SK-N-SH (cell line): ENCODE measurements around the gene NUDT22. TPM values are rescaled to one million over a fixed set of nuclear protein-coding genes. Genes with fewer than 3 reads are reported as not detected.
A peak's percentile ranks its signal among the peaks of the same experiment; 100 is the strongest.

Experiments
- CTCF ChIA-PET: fragments of 300-600, 350-600 bp; formaldehyde crosslinking; extraction: SDS; loops from one replicate; lab custom pipeline; 2021; lab: Yijun Ruan, JAX
- POLR2A ChIA-PET: fragments of 350-600 bp; sonication (Branson Sonifier 250); formaldehyde crosslinking; extraction: SDS; loops from one replicate; lab custom pipeline; 2020; ENCODE audit warnings: antibody characterized with exemption, inconsistent platforms; lab: Yijun Ruan, JAX
- DNase-seq: peaks from one replicate; pipeline ENCODE4 v3.0.0; 2012
- H2AFZ ChIP-seq: fragments of 200-600 bp; sonication (generic); 2 replicates; pipeline ENCODE4 v1.8.1; 2016; ENCODE audit warnings: antibody characterized with exemption, mild to moderate bottlenecking, low read depth
- H3F3A ChIP-seq: fragments of 200-600 bp; sonication (generic); replicated peaks from 2 replicates; pipeline ENCODE3; 2016; ENCODE audit warnings: antibody characterized with exemption, mild to moderate bottlenecking; ENCODE audit not compliant: insufficient read depth
- H3K27ac ChIP-seq, 2 experiments: fragments of 200-500 bp in 1 of 2; fragments of 200-600 bp in 1 of 2; sonication (Bioruptor generic) in 1 of 2; sonication (generic), shearing (Covaris generic) in 1 of 2; 2 replicates each; pipeline versions ENCODE4 v1.5.1 to v1.6.1; 2014 to 2016; ENCODE audit warnings: low read depth in 2 of 2, inconsistent platforms in 1 of 2, low read length in 1 of 2, mild to moderate bottlenecking in 1 of 2, mixed read lengths in 1 of 2
- H3K27me3 ChIP-seq: fragments of 200-600 bp; sonication (generic), shearing (Covaris generic); 2 replicates; pipeline ENCODE4 v1.6.1; 2016; ENCODE audit warnings: mixed run types; ENCODE audit not compliant: insufficient read depth
- H3K36me3 ChIP-seq, 2 experiments: fragments of 200-500 bp in 1 of 2; fragments of 200-600 bp in 1 of 2; sonication (Bioruptor generic) in 1 of 2; sonication (generic) in 1 of 2; replicated peaks in 1 of 2; 2 replicates each; pipeline versions ENCODE3 to v1.5.1; 2014 to 2016; ENCODE audit warnings: low read length in 1 of 2, mild to moderate bottlenecking in 1 of 2; ENCODE audit not compliant: insufficient read depth in 2 of 2, control insufficient read depth in 1 of 2
- H3K4me1 ChIP-seq, 2 experiments: fragments of 200-500 bp in 1 of 2; fragments of 200-600 bp in 1 of 2; sonication (Bioruptor generic) in 1 of 2; sonication (generic), shearing (Covaris generic) in 1 of 2; 2 replicates each; pipeline versions ENCODE4 v1.5.1 to v1.6.1; 2014 to 2016; ENCODE audit warnings: low read depth in 1 of 2, low read length in 1 of 2, mixed run types in 1 of 2; ENCODE audit not compliant: insufficient read depth in 2 of 2, control insufficient read depth in 1 of 2
- H3K4me2 ChIP-seq: fragments of 200-600 bp; sonication (generic), shearing (Covaris generic); 2 replicates; pipeline ENCODE4 v1.6.1; 2017; ENCODE audit warnings: mixed run types
- H3K4me3 ChIP-seq, 2 experiments: fragments of 200-500 bp in 1 of 2; fragments of 200-600 bp in 1 of 2; sonication (Bioruptor generic) in 1 of 2; sonication (generic), shearing (Covaris generic) in 1 of 2; 2 replicates each; pipeline versions ENCODE4 v1.5.1 to v1.8.1; 2014 to 2016; ENCODE audit warnings: low read depth in 2 of 2, inconsistent platforms in 1 of 2, low read length in 1 of 2, mild to moderate bottlenecking in 1 of 2, mixed read lengths in 1 of 2, moderate library complexity in 1 of 2
- H3K79me2 ChIP-seq: fragments of 200-600 bp; sonication (generic); 2 replicates; pipeline ENCODE4 v1.8.1; 2017; ENCODE audit warnings: mild to moderate bottlenecking; ENCODE audit not compliant: insufficient read depth
- H3K9ac ChIP-seq: fragments of 200-600 bp; sonication (generic); 2 replicates; pipeline ENCODE4 v1.6.1; 2017; ENCODE audit warnings: mixed run types
- H3K9me2 ChIP-seq: fragments of 200-600 bp; sonication (generic); 2 replicates; pipeline ENCODE4 v1.6.1; 2017; ENCODE audit warnings: mixed run types
- H3K9me3 ChIP-seq: fragments of 200-600 bp; sonication (generic); 2 replicates; pipeline ENCODE4 v1.6.1; 2017; ENCODE audit warnings: mixed run types, mild to moderate bottlenecking, moderate library complexity
- H4K20me1 ChIP-seq: fragments of 200-600 bp; sonication (generic); 2 replicates; pipeline ENCODE4 v1.6.1; 2017; ENCODE audit warnings: mild to moderate bottlenecking, mixed run types; ENCODE audit not compliant: insufficient read depth
- CHD2 ChIP-seq: fragments of 150-350 bp; IDR thresholded peaks from 2 replicates; pipeline ENCODE4 v1.6.1; 2018; ENCODE audit warnings: low read length; ENCODE audit not compliant: partially characterized antibody
- ELF1 ChIP-seq: IDR thresholded peaks from 2 replicates; pipeline ENCODE4 v1.4.0; 2012
- FOXM1 ChIP-seq: IDR thresholded peaks from 2 replicates; pipeline ENCODE4 v1.4.0; 2012; ENCODE audit warnings: low read depth, mild to moderate bottlenecking
- GABPA ChIP-seq: IDR thresholded peaks from 2 replicates; pipeline ENCODE4 v1.4.0; 2012; ENCODE audit warnings: low read depth, mild to moderate bottlenecking
- GATA2 ChIP-seq: sonication (generic); formaldehyde crosslinking; IDR thresholded peaks from 2 replicates; pipeline ENCODE4 v1.5.0; 2020; ENCODE audit warnings: mild to moderate bottlenecking, missing genetic modification reagents
- IRF3 ChIP-seq: fragments of 150-350 bp; IDR thresholded peaks from 2 replicates; pipeline ENCODE4 v1.6.1; 2016; ENCODE audit warnings: mild to moderate bottlenecking, low read depth, low read length
- JUND ChIP-seq: IDR thresholded peaks from 2 replicates; pipeline ENCODE4 v1.4.0; 2012
- MEF2A ChIP-seq: IDR thresholded peaks from 2 replicates; pipeline ENCODE4 v1.4.0; 2012; ENCODE audit warnings: low read depth, borderline replicate concordance
- NRF1 ChIP-seq: IDR thresholded peaks from 2 replicates; pipeline ENCODE4 v1.6.1; 2012; ENCODE audit warnings: low read depth, mild to moderate bottlenecking, low read length
- POLR2AphosphoS5 ChIP-seq: IDR thresholded peaks from 2 replicates; pipeline ENCODE4 v1.6.1; 2012; ENCODE audit warnings: low read depth, low read length
- RAD21 ChIP-seq: IDR thresholded peaks from 2 replicates; pipeline ENCODE4 v1.6.1; 2012; ENCODE audit warnings: mild to moderate bottlenecking, low read length
- RCOR1 ChIP-seq: fragments of 150-350 bp; IDR thresholded peaks from 2 replicates; pipeline ENCODE4 v1.6.1; 2017; ENCODE audit warnings: antibody characterized with exemption, low read length
- REST ChIP-seq: IDR thresholded peaks from 2 replicates; pipeline ENCODE4 v1.6.1; 2012; ENCODE audit warnings: mild to moderate bottlenecking, low read depth, low read length, moderate library complexity
- SMC3 ChIP-seq: IDR thresholded peaks from 2 replicates; pipeline ENCODE4 v1.6.1; 2012; ENCODE audit warnings: low read depth, low read length, improper control_type of control experiment
- TAF1 ChIP-seq: IDR thresholded peaks from 2 replicates; pipeline ENCODE4 v1.6.1; 2012; ENCODE audit warnings: low read depth, mild to moderate bottlenecking, low read length, moderate library complexity, borderline replicate concordance
- WGBS: methylation state at CpG from one replicate; pipeline ENCODE4 v1.1.6; 2017; ENCODE audit warnings: low lambda C conversion rate; 5-methylcytosine and 5-hydroxymethylcytosine counted together
- polyA plus RNA-seq, 3 experiments: library from polyadenylated mRNA; depleted of rRNA; stranded (reverse); fragments of >200 nt; gene quantifications; 2 replicates each; pipeline ENCODE4 v1.2.3, GENCODE V29; 2012
- TF ChIP-seq, protein P1 (sequence below): IDR thresholded peaks from 2 replicates; pipeline ENCODE4; 2012
- TF ChIP-seq, protein P2 (sequence below): fragments of 200-600 bp; sonication (generic); IDR thresholded peaks from 2 replicates; pipeline ENCODE4 v1.6.1; 2017; ENCODE audit warnings: antibody characterized with exemption, mild to moderate bottlenecking, moderate library complexity
- TF ChIP-seq, protein P3 (sequence below): IDR thresholded peaks from 2 replicates; pipeline ENCODE4 v1.4.0; 2012; ENCODE audit warnings: low read depth, borderline replicate concordance

Gene NUDT22
- polyA plus RNA-seq, 1 of the 3 experiments (the other 2 are of a cell fraction), result 72.7 TPM

- POLR2A ChIA-PET, result interaction anchor here (0.7 to 1.0 kb wide), 4 partner anchors 16 to 22 kb away, joined by 3 read pairs; partner anchors contain the start of gene FKBP2
Observed at GRCh38 chr11:64224891-64225607, 1.0 kb upstream of the NUDT22 start.

More at GRCh38 chr11:64224891-64225607, 1.0 kb upstream of the NUDT22 start:
- H3K4me2 ChIP-seq, result peak overlapping the region; percentile 98
- CTCF ChIA-PET, result interaction anchor here (0.8 to 5.2 kb wide), 6 partner anchors 14 to 79 kb away, joined by 3 to 36 read pairs (median 4); partner anchors contain the start of genes FERMT3 and PLCB3
- peaks cover 42% of the 10 kb centered on the region for H3K79me2 ChIP-seq
- 60% methylated on average over 15 of the region's 22 CpGs for WGBS
- DNase-seq, result peak; percentile 33
- H3K36me3 ChIP-seq, result peaks cover 0 to 14% of the 10 kb centered on the region in 2 experiments
- H3K4me3 ChIP-seq, result peak overlapping the region; percentile 88 to 97
- peaks cover 9 to 34% of the 10 kb centered on the region in 2 experiments; a peak in 2 of 4 replicates for H3K4me1 ChIP-seq
- no peaks in the 10 kb centered on the region for H3K9me2 ChIP-seq
- H4K20me1 ChIP-seq, result no peaks in the 10 kb centered on the region
- peaks cover 6% of the 10 kb centered on the region for H3F3A ChIP-seq
- no peak overlapping the region for H2AFZ ChIP-seq
- no peaks in the 10 kb centered on the region for H3K9me3 ChIP-seq
- TF ChIP-seq, protein P1, sequence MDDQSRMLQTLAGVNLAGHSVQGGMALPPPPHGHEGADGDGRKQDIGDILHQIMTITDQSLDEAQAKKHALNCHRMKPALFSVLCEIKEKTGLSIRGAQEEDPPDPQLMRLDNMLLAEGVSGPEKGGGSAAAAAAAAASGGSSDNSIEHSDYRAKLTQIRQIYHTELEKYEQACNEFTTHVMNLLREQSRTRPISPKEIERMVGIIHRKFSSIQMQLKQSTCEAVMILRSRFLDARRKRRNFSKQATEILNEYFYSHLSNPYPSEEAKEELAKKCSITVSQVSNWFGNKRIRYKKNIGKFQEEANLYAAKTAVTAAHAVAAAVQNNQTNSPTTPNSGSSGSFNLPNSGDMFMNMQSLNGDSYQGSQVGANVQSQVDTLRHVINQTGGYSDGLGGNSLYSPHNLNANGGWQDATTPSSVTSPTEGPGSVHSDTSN, result no peak
- TF ChIP-seq FOXM1, result no peak
- TF ChIP-seq JUND, result no peak
- no peak for TF ChIP-seq RCOR1
- no peak for TF ChIP-seq REST
- no peak for TF ChIP-seq NRF1
- no peak for TF ChIP-seq MEF2A
- no peak for TF ChIP-seq TAF1
- TF ChIP-seq ELF1, result no peak
- no peak for TF ChIP-seq GABPA
- no peak for TF ChIP-seq SMC3
- TF ChIP-seq, protein P2, sequence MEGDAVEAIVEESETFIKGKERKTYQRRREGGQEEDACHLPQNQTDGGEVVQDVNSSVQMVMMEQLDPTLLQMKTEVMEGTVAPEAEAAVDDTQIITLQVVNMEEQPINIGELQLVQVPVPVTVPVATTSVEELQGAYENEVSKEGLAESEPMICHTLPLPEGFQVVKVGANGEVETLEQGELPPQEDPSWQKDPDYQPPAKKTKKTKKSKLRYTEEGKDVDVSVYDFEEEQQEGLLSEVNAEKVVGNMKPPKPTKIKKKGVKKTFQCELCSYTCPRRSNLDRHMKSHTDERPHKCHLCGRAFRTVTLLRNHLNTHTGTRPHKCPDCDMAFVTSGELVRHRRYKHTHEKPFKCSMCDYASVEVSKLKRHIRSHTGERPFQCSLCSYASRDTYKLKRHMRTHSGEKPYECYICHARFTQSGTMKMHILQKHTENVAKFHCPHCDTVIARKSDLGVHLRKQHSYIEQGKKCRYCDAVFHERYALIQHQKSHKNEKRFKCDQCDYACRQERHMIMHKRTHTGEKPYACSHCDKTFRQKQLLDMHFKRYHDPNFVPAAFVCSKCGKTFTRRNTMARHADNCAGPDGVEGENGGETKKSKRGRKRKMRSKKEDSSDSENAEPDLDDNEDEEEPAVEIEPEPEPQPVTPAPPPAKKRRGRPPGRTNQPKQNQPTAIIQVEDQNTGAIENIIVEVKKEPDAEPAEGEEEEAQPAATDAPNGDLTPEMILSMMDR, result no peak
- no peak for TF ChIP-seq RAD21
- no peak for TF ChIP-seq POLR2AphosphoS5
- TF ChIP-seq IRF3, result no peak
- TF ChIP-seq, protein P3, sequence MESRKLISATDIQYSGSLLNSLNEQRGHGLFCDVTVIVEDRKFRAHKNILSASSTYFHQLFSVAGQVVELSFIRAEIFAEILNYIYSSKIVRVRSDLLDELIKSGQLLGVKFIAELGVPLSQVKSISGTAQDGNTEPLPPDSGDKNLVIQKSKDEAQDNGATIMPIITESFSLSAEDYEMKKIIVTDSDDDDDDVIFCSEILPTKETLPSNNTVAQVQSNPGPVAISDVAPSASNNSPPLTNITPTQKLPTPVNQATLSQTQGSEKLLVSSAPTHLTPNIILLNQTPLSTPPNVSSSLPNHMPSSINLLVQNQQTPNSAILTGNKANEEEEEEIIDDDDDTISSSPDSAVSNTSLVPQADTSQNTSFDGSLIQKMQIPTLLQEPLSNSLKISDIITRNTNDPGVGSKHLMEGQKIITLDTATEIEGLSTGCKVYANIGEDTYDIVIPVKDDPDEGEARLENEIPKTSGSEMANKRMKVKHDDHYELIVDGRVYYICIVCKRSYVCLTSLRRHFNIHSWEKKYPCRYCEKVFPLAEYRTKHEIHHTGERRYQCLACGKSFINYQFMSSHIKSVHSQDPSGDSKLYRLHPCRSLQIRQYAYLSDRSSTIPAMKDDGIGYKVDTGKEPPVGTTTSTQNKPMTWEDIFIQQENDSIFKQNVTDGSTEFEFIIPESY, result no peak
- no peak for TF ChIP-seq GATA2 (CRISPR knock-in tag)
- TF ChIP-seq CHD2, result no peak
- H3K9ac ChIP-seq, result peak overlapping the region; percentile 75
- H3K27me3 ChIP-seq, result no peaks in the 10 kb centered on the region
- H3K27ac ChIP-seq, result peak overlapping the region; percentile 47 to 88; a peak in 3 of 4 replicates
